K562 (cell line): ENCODE measurements around the gene CLIC1. TPM values are rescaled to one million over a fixed set of nuclear protein-coding genes. Genes with fewer than 3 reads are reported as not detected.
A peak's percentile ranks its signal among the peaks of the same experiment; 100 is the strongest.

Source experiments
- ADNP ChIP-seq: fragments of 200-800 bp; sonication (Bioruptor generic); IDR thresholded peaks from 2 replicates; pipeline ENCODE4 v1.6.1; 2016; ENCODE audit warnings: missing genetic modification characterization, missing compliant biosample characterization
- BRF2 ChIP-seq: IDR thresholded peaks from 3 replicates; pipeline ENCODE4 v1.6.1; 2011; ENCODE audit warnings: borderline replicate concordance, mild to moderate bottlenecking; ENCODE audit not compliant: insufficient read length, insufficient read depth
- CTCF ChIP-seq, 3 experiments: IDR thresholded peaks in 2 of 3; conservative IDR thresholded peaks in 1 of 3; 2 replicates each; pipeline ENCODE4 v1.5.1; 2011 to 2012; ENCODE audit warnings: low read length in 3 of 3, mild to moderate bottlenecking in 3 of 3, control low read depth in 2 of 3, improper control_type of control experiment in 1 of 3, inconsistent platforms in 1 of 3, low read depth in 1 of 3, mixed read lengths in 1 of 3, moderate library complexity in 1 of 3; ENCODE audit not compliant: insufficient read depth in 2 of 3
- FOXP4 ChIP-seq: sonication (generic); formaldehyde crosslinking; IDR thresholded peaks from 2 replicates; pipeline ENCODE4 v1.8.0; 2022; ENCODE audit warnings: mild to moderate bottlenecking, missing genetic modification reagents, borderline replicate concordance
- KLF16 ChIP-seq: IDR thresholded peaks from 2 replicates; pipeline ENCODE4 v1.6.1; 2016; ENCODE audit warnings: antibody characterized with exemption
- MBD2 ChIP-seq: sonication (generic); IDR thresholded peaks from 2 replicates; pipeline ENCODE4 v1.6.1; 2016; ENCODE audit warnings: low read depth, borderline replicate concordance
- POLR2AphosphoS2 ChIP-seq: IDR thresholded peaks from 2 replicates; pipeline ENCODE4 v1.6.1; 2012; ENCODE audit warnings: low read length, improper control_type of control experiment
- REST ChIP-seq, 2 experiments: fragments of 450-650 bp; formaldehyde crosslinking in 1 of 2; IDR thresholded peaks; 2 replicates each; pipeline versions ENCODE4 v1.4.0 to v1.6.1; 2014 to 2020; ENCODE audit warnings: mild to moderate bottlenecking in 2 of 2, borderline replicate concordance in 1 of 2, low read depth in 1 of 2
- STAG1 ChIP-seq: sonication (generic); formaldehyde crosslinking; IDR thresholded peaks from 2 replicates; pipeline ENCODE4 v1.5.0; 2020; ENCODE audit warnings: missing genetic modification reagents, borderline replicate concordance
- ZFX ChIP-seq: sonication (generic); formaldehyde crosslinking; IDR thresholded peaks from 2 replicates; pipeline ENCODE4 v1.8.0; 2022; ENCODE audit warnings: mild to moderate bottlenecking, missing genetic modification reagents, moderate library complexity
- ZNF766 ChIP-seq: fragments of 200-800 bp; sonication (Bioruptor generic); conservative IDR thresholded peaks from 2 replicates; pipeline ENCODE4 v1.6.1; 2016; ENCODE audit warnings: missing genetic modification characterization, missing compliant biosample characterization
- polyA plus RNA-seq, 8 experiments: library from polyadenylated mRNA; depleted of rRNA in 4 of 8; stranded (reverse) in 5 of 8; unstranded in 3 of 8; fragments of >200 nt; fragmentation: Nextera tagmentation in 2 of 8; fragmentation: Illumina TruSeq in 1 of 8; extraction: Ambion mirVana in 2 of 8; extraction: Trizol in 1 of 8; gene quantifications; 2 replicates each; pipeline versions ENCODE4 v1.2.1 to v1.2.3, GENCODE V29; 2011 to 2014; ENCODE audit warnings: inconsistent platforms in 1 of 8, missing spikeins in 1 of 8
- total RNA-seq, 7 experiments: library from RNA; depleted of rRNA in 6 of 7; stranded (reverse); fragments of >200 nt in 6 of 7; fragmentation: Illumina TruSeq in 2 of 7; extraction: Trizol in 2 of 7; gene quantifications; 2 replicates each; pipeline versions ENCODE4 v1.2.1 to v1.2.3, GENCODE V29; 2011 to 2021; ENCODE audit warnings: low replicate concordance in 1 of 7

The CLIC1 gene
- total and polyA plus RNA-seq, 9 of the 15 experiments (the other 6 are each of a cell fraction or from before 2014, with no cell fraction given) = 1,267 to 2,419 (median 1,808) TPM

GRCh38 chr6:31728767-31729514 is 7.4 kb downstream of the CLIC1 start, which contains the start of gene DDAH2 (continued):
- TF ChIP-seq REST (IDR thresholded peaks at IDR 0.05; ENCODE audit: borderline replicate concordance) = no peak
- TF ChIP-seq REST (CRISPR knock-in tag; IDR thresholded peaks at IDR 0.05; ENCODE audit: low read depth) = no peak
- TF ChIP-seq ZFX (CRISPR knock-in tag) = no peak
- no peak for TF ChIP-seq ZNF766 (CRISPR knock-in tag)
- no peak for TF ChIP-seq POLR2AphosphoS2
- TF ChIP-seq KLF16 = no peak
- TF ChIP-seq FOXP4 (CRISPR knock-in tag) = 0 out of 2 replicates have a peak, but pooled peaks have one; percentile 81
- no peak for TF ChIP-seq ADNP
- TF ChIP-seq CTCF (IDR thresholded peaks at IDR 0.05 in 2 of 3, conservative IDR thresholded peaks at IDR 0.05 in 1 of 3; ENCODE audit: insufficient read depth in 2 of 3, low read depth in 1 of 3, low read length in 3 of 3) = peak in 1 of 3 experiments; percentile 99; a peak in 2 of 6 replicates
- TF ChIP-seq STAG1 (CRISPR knock-in tag) = no peak
- TF ChIP-seq MBD2 = no peak
- TF ChIP-seq BRF2 = no peak
